K562 (cell line): Measurements from ENCODE around the gene FAAP100. TPM values are rescaled to one million over a fixed set of nuclear protein-coding genes. Genes with fewer than 3 reads are reported as not detected.

Experiments
- E2F3 ChIP-seq: fragments of 250-450 bp; sonication (Bioruptor Pico); IDR thresholded peaks from 2 replicates; pipeline ENCODE4 v1.4.0; 2020; ENCODE audit warnings: mild to moderate bottlenecking
- EWSR1 ChIP-seq: fragments of 450-650 bp; IDR thresholded peaks from 2 replicates; pipeline ENCODE4 v1.6.1; 2018; ENCODE audit warnings: borderline replicate concordance, mild to moderate bottlenecking, low read depth, moderate library complexity; ENCODE audit not compliant: partially characterized antibody
- FIP1L1 ChIP-seq: fragments of 200-400 bp; formaldehyde crosslinking; IDR thresholded peaks from 2 replicates; pipeline ENCODE4 v1.6.1; 2018; ENCODE audit warnings: mild to moderate bottlenecking, low read depth, low read length; ENCODE audit not compliant: poor library complexity, severe bottlenecking
- FOSL1 ChIP-seq: fragments of 200-800 bp; sonication (Bioruptor generic); conservative IDR thresholded peaks from 2 replicates; pipeline ENCODE4 v1.6.1; 2016; ENCODE audit warnings: missing genetic modification characterization, missing compliant biosample characterization
- ZBTB43 ChIP-seq: sonication (generic); formaldehyde crosslinking; IDR thresholded peaks from 2 replicates; pipeline ENCODE4 v1.8.0; 2023; ENCODE audit warnings: mild to moderate bottlenecking, missing genetic modification reagents
- ZC3H11A ChIP-seq: IDR thresholded peaks from 2 replicates; pipeline ENCODE4 v1.6.1; 2012; ENCODE audit warnings: low read depth, low read length, improper control_type of control experiment
- ZNF511 ChIP-seq: sonication (generic); formaldehyde crosslinking; IDR thresholded peaks from 2 replicates; pipeline ENCODE4 v1.8.0; 2022; ENCODE audit warnings: mild to moderate bottlenecking, missing genetic modification reagents
- polyA plus RNA-seq, 8 experiments: library from polyadenylated mRNA; depleted of rRNA in 4 of 8; stranded (reverse) in 5 of 8; unstranded in 3 of 8; fragments of >200 nt; fragmentation: Nextera tagmentation in 2 of 8; fragmentation: Illumina TruSeq in 1 of 8; extraction: Ambion mirVana in 2 of 8; extraction: Trizol in 1 of 8; gene quantifications; 2 replicates each; pipeline versions ENCODE4 v1.2.1 to v1.2.3, GENCODE V29; 2011 to 2014; ENCODE audit warnings: inconsistent platforms in 1 of 8, missing spikeins in 1 of 8
- total RNA-seq, 7 experiments: library from RNA; depleted of rRNA in 6 of 7; stranded (reverse); fragments of >200 nt in 6 of 7; fragmentation: Illumina TruSeq in 2 of 7; extraction: Trizol in 2 of 7; gene quantifications; 2 replicates each; pipeline versions ENCODE4 v1.2.1 to v1.2.3, GENCODE V29; 2011 to 2021; ENCODE audit warnings: low replicate concordance in 1 of 7
- TF ChIP-seq, protein P1 (sequence below): fragments of 450-650 bp; formaldehyde crosslinking; IDR thresholded peaks from 2 replicates; pipeline ENCODE4 v1.4.0; 2022; ENCODE audit warnings: missing genetic modification characterization

Gene FAAP100
- total and polyA plus RNA-seq, 9 of the 15 experiments (the other 6 are each of a cell fraction or from before 2014, with no cell fraction given), result 0.31 to 51.2 (median 12.6) TPM

GRCh38 chr17:81551458-81552243 lies 502 bp downstream of the FAAP100 start (continued):
- TF ChIP-seq FIP1L1, result no peak
- no peak for TF ChIP-seq E2F3 (CRISPR knock-in tag)
- TF ChIP-seq ZNF511 (CRISPR knock-in tag), result no peak
- TF ChIP-seq FOSL1 (tag), result no peak
- no peak for TF ChIP-seq ZBTB43 (CRISPR knock-in tag)
- TF ChIP-seq ZC3H11A, result no peak
- no peak for TF ChIP-seq EWSR1
- TF ChIP-seq, protein P1, sequence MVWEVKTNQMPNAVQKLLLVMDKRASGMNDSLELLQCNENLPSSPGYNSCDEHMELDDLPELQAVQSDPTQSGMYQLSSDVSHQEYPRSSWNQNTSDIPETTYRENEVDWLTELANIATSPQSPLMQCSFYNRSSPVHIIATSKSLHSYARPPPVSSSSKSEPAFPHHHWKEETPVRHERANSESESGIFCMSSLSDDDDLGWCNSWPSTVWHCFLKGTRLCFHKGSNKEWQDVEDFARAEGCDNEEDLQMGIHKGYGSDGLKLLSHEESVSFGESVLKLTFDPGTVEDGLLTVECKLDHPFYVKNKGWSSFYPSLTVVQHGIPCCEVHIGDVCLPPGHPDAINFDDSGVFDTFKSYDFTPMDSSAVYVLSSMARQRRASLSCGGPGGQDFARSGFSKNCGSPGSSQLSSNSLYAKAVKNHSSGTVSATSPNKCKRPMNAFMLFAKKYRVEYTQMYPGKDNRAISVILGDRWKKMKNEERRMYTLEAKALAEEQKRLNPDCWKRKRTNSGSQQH (CRISPR knock-in tag), result no peak
